ENCODE data around the gene OFD1. TPM values are rescaled to one million over a fixed set of nuclear protein-coding genes. Genes with fewer than 3 reads are reported as not detected.

The OFD1 gene
- total RNA-seq, 2 experiments from 2014 or later = 24.5 to 30.9 TPM

DNA sequence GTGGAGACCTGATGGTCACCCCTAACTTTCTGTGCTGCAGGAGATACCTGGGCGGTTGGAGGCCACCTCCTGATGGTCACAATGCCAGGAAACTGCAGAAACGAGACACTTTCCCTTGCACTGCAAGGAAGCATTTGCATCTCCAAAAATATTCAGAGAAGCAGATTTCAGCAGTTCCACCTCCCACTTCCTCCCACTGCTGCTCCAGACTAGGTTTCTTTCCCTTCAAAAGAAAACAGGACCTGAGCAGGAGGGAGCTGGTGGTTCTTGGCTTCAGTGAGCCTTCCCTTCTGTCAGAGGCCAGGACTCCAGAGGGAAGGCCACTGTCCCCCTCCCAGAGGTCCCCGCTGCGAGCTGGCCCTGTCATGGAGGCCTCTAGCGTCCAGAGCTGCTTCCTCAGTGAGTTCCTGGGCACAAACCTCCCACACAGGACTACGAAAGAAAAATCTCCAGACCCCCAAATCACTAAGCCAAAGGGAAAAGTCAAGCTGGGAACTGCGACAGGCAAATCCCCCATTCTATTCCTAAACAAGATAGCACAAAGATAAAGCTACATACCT, 46.4 kb downstream of the OFD1 start:
- H3K36me3 Mint-ChIP-seq = no peaks in the 10 kb centered on the region
- ChIA-PET POLR2A (no interaction called here), CTCF (no interaction called here)
- intact Hi-C loops (cut with micrococcal nuclease) = no loop called here
- H3K4me1 Mint-ChIP-seq (ENCODE audit: low read depth) = peaks cover 6% of the 10 kb centered on the region
- H3K27me3 Mint-ChIP-seq = no peaks in the 10 kb centered on the region
- H3K4me3 Mint-ChIP-seq = no peak overlapping the region
- no peak overlapping the region for H3K27ac Mint-ChIP-seq
- H3K9me3 Mint-ChIP-seq = no peaks in the 10 kb centered on the region
- no peak for DNase-seq

DNA sequence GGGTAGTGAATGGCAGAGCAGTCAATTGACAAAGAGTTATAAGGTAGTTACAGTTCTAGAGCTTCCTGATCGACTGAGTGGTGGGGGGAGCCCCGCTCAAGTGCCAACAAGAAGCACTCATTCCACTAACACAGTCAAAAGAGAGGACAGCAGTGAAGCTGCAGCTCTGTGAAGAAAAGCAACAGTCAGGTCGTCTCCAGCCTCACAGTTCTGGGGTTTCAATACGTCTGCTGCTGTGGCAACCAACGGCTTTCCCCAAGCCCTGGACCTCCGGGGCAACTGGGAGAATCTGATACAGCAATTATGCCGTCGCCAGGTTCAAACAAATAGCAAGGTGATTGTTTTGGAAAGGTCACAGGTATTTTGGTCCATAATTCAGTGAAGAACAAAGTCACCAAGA, 51.5 kb downstream of the OFD1 start:
- ChIA-PET CTCF (no interaction called here), POLR2A (no interaction called here)
- Mint-ChIP-seq H3K27me3 (no peaks in the 10 kb centered on the region), H3K9me3 (no peaks in the 10 kb centered on the region), H3K27ac (no peak overlapping the region), H3K36me3 (no peaks in the 10 kb centered on the region), H3K4me3 (no peak overlapping the region), H3K4me1 (ENCODE audit: low read depth) (no peaks in the 10 kb centered on the region)
- intact Hi-C loops (cut with micrococcal nuclease) = no loop called here
- DNase-seq = no peak

DNA sequence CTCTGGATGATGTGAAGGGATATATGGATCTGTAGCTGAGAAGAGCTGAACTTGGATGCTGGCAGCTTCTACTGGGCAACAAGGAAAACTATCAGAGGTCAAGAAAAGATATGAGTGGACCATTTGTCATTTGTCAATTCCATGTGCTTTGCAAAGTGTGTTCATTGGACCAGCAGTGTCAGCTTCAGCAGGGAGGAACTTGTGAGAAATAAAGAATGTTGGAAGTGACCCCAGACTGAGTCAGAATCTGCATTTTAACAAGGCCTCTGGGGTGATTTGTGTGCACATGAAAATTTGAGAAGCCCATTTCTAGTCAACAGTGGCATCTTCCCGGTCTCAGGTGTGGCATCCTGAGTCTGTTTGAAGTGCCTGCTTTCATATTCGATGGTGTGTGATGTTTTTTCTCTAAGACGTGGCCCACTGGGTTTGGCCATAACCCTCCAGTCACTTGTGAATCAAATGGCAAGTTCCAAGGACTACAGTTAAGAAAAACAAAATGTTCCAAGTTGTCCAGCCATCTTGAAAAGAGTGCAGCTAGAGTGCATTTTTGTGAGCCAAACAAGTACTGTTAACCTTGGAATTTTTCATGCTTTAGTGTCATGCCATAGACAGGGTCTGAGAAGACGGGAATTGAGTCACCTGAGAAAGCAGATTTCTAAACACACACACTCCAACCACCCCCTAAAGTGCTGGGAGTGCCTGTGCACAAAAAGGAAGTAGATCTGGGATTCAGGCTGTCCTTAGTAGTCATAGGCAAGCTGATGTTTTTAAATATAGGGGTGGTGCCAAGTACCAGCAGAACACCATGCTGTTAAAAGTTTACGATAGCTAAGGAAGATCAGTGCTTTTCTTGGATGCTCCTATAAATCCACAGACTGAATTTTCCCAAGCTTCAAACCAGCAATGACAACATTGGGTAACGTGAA, 55.9 kb downstream of the OFD1 start:
- H3K27me3 Mint-ChIP-seq = no peaks in the 10 kb centered on the region
- CTCF ChIA-PET = no interaction called here

DNA sequence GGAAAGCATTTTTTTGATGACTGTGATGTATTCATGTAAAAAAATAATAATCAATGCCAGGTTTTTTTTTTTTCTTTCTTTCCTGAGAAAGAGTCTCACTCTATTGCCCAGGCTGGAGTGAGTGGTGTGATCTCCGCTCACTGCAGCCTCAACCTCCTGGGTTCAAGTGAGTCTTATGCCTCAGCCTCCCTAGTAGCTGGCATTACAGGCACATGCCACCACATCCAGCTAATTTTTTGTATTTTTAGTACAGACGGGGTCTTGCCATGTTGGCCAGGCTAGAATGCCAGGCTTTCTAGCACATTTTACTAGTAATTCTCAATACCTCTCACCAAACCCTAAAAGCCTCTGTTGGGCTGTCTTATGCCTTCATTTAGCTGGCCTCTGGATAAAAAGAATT, 56.6 kb downstream of the OFD1 start:
- Mint-ChIP-seq H3K4me1 (ENCODE audit: low read depth) (no peaks in the 10 kb centered on the region), H3K27ac (no peak overlapping the region), H3K36me3 (no peaks in the 10 kb centered on the region), H3K9me3 (no peaks in the 10 kb centered on the region), H3K27me3 (no peaks in the 10 kb centered on the region), H3K4me3 (no peak overlapping the region)
- no peak for DNase-seq
- POLR2A ChIA-PET = no interaction called here
- CTCF ChIA-PET = no interaction called here
- intact Hi-C loops (cut with micrococcal nuclease) = no loop called here

More for the DNA sequence above, 55.9 kb downstream of the OFD1 start:
- Mint-ChIP-seq H3K9me3 (no peaks in the 10 kb centered on the region), H3K27ac (no peak overlapping the region), H3K36me3 (no peaks in the 10 kb centered on the region), H3K4me1 (ENCODE audit: low read depth) (no peaks in the 10 kb centered on the region), H3K4me3 (no peak overlapping the region)
- no peak for DNase-seq
- intact Hi-C loops (cut with micrococcal nuclease) = no loop called here
- POLR2A ChIA-PET = no interaction called here

DNA sequence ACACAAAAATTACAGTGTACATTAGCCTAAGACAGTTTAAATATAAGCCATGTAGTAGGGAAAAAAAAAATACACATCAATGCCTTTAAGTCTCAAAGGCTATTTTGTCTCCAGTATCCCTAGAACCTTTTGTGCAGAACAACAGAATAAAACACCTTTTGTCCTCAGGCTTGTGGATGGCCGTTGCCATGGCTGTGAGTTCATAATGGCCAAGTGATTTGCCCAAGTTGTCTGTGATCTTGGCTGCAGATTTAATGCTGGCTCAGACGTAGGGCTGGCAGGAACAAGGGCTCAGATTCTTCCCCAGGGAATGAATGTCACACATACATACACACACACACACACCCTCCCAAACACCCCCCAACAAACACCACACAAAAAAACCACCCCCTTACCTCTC, 57.0 kb downstream of the OFD1 start:
- Mint-ChIP-seq H3K27ac (no peak overlapping the region), H3K9me3 (no peaks in the 10 kb centered on the region), H3K27me3 (no peaks in the 10 kb centered on the region), H3K36me3 (no peaks in the 10 kb centered on the region), H3K4me1 (ENCODE audit: low read depth) (no peaks in the 10 kb centered on the region), H3K4me3 (no peak overlapping the region)
- intact Hi-C loops (cut with micrococcal nuclease) = no loop called here
- ChIA-PET CTCF (no interaction called here), POLR2A (no interaction called here)
- no peak for DNase-seq

DNA sequence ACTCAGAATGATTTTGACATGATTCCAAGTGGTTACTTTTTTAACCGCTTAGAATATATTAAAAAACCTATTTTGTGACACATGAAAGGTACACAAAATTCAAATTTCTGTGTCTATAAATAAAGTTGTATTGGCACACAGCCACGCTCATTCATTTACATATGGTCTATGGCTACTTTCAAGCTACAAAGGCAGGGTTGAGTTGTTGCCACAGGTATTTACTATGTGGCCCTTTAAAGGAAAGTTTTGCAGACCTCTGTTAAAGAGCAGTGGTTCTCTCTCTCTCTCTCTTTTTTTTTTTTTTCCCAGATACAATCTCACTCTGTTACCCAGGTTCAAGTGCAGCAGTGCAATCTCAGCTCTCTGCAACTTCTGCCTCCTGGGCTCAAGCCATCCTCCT, 59.3 kb downstream of the OFD1 start:
- ChIA-PET CTCF (no interaction called here), POLR2A (no interaction called here)
- Mint-ChIP-seq H3K4me1 (ENCODE audit: low read depth) (no peaks in the 10 kb centered on the region), H3K36me3 (no peaks in the 10 kb centered on the region), H3K27ac (no peak overlapping the region), H3K27me3 (no peaks in the 10 kb centered on the region), H3K9me3 (no peaks in the 10 kb centered on the region), H3K4me3 (no peak overlapping the region)
- intact Hi-C loops (cut with micrococcal nuclease) = no loop called here
- DNase-seq = no peak

DNA sequence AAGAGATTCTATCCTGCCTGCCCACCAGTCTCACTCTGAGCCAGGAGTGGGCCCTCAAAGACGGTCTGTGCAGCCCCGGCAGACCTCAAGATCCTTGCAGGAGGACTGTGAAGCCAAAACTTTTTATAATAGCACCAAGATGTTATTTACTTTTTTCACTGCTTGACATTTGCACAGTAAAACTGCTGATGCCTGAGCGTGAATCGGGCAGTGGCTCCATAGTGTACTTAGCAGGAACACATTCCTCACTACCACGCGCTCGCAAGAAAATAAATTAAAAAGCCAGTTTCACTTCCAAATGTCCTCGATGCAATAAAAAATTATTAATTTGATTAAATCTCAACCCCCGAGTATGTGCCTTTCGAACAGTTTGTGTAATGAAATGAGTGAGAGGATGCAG, 59.9 kb downstream of the OFD1 start:
- H3K4me3 Mint-ChIP-seq = no peak overlapping the region
- H3K4me1 Mint-ChIP-seq (ENCODE audit: low read depth) = no peaks in the 10 kb centered on the region
- intact Hi-C loops (cut with micrococcal nuclease) = no loop called here
- no peaks in the 10 kb centered on the region for H3K9me3 Mint-ChIP-seq
- ChIA-PET CTCF (no interaction called here), POLR2A (no interaction called here)
- DNase-seq = no peak
- H3K36me3 Mint-ChIP-seq = no peaks in the 10 kb centered on the region
- no peaks in the 10 kb centered on the region for H3K27me3 Mint-ChIP-seq
- no peak overlapping the region for H3K27ac Mint-ChIP-seq

DNA sequence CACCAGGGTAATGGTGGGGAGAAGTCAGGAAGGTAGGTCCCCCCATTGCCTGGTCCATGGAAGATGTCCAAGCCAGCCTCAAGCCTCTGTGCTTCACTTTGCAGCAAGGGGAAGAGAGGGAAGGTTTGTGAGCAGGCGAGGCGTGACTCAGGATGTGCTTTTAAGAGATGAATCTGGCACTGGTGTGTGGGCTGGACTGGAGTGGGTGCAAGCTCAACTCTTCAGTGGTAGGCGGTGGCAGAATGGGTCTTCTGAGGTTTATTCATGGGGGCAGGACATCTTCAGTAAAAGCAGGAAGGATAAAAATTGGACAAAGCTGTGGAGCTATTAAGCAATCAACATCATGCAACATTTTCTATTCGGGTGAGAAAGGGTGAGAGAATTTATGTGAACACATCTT, 63.0 kb downstream of the OFD1 start:
- no peak for DNase-seq
- Mint-ChIP-seq H3K36me3 (no peaks in the 10 kb centered on the region), H3K4me3 (no peak overlapping the region), H3K27me3 (no peaks in the 10 kb centered on the region), H3K4me1 (ENCODE audit: low read depth) (no peaks in the 10 kb centered on the region), H3K9me3 (no peaks in the 10 kb centered on the region), H3K27ac (no peak overlapping the region)
- CTCF ChIA-PET = no interaction called here
- intact Hi-C loops (cut with micrococcal nuclease) = no loop called here
- POLR2A ChIA-PET = no interaction called here

DNA sequence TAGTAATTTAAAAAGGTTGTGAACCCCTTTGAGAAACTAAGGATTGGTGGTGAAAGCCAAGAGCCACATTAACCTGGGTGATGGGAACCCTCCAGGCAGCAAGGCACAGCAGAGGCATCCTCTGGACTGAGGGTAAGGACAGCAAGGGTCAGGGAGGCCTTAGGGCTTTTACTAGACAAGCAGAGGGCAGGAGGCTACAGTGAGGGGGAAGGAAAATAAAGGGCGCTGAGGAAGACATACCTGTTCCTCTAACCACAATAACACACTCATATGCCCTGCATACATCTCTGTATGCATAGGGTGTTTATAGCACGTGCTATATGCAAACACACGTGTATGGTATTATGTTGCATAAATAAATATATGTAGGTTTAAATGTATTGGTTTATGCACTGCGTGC, 63.6 kb downstream of the OFD1 start:
- no peaks in the 10 kb centered on the region for H3K36me3 Mint-ChIP-seq
- H3K9me3 Mint-ChIP-seq = no peaks in the 10 kb centered on the region
- no peak overlapping the region for H3K4me3 Mint-ChIP-seq
- no peaks in the 10 kb centered on the region for H3K4me1 Mint-ChIP-seq (ENCODE audit: low read depth)
- no peak overlapping the region for H3K27ac Mint-ChIP-seq
- CTCF ChIA-PET = no interaction called here
- intact Hi-C loops (cut with micrococcal nuclease) = no loop called here
- no peak for DNase-seq
- H3K27me3 Mint-ChIP-seq = no peaks in the 10 kb centered on the region
- POLR2A ChIA-PET = no interaction called here

DNA sequence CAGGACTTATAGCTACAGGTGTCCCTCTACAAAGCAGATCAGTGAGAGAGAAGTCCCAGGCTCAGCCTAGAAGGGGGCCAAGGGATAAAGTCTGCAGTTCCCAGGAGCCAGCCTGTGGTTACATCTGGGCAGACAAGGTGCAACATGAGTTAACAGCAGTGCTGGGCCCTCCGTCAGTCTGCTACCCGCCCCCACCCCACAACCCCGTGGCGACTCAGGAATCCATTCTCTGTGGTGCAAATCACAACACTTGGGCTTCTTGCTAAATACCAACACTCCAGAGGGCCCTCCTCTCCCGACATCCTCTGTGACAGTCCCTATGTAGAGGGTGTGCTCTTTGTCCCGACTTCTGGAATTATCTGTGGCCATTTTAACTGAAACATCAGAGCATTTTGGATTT, 68.6 kb downstream of the OFD1 start:
- no peak overlapping the region for H3K4me3 Mint-ChIP-seq

DNA sequence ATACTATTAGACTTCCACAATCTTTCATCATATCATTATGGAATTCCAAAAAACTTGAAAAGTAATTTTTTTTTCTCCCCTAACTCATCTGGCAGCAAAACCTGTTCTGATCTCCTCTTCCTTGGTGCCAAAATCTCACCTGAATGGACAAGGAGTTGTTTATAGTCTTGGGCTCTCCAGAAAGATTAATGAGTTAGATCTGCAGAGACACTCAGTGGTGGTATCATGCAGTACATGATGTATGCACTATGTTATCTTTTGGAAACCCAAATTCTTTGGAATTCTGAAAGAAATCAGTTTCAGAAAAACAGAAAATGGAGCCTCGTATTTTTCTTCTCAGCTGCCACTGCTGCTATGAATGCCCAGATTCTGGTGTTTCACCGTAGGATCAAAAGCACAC, 70.7 kb downstream of the OFD1 start:
- CTCF ChIA-PET = interaction anchor here (1.0 kb wide), 1 partner anchor 227 kb away, joined by 3 read pairs; no protein-coding TSS in a partner anchor

More for the DNA sequence above, 68.6 kb downstream of the OFD1 start:
- Mint-ChIP-seq H3K4me1 (ENCODE audit: low read depth) (no peaks in the 10 kb centered on the region), H3K27ac (no peak overlapping the region), H3K27me3 (peaks cover 2% of the 10 kb centered on the region), H3K36me3 (no peaks in the 10 kb centered on the region), H3K9me3 (no peaks in the 10 kb centered on the region)
- CTCF ChIA-PET = no interaction called here
- intact Hi-C loops (cut with micrococcal nuclease) = no loop called here
- POLR2A ChIA-PET = no interaction called here
- no peak for DNase-seq

DNA sequence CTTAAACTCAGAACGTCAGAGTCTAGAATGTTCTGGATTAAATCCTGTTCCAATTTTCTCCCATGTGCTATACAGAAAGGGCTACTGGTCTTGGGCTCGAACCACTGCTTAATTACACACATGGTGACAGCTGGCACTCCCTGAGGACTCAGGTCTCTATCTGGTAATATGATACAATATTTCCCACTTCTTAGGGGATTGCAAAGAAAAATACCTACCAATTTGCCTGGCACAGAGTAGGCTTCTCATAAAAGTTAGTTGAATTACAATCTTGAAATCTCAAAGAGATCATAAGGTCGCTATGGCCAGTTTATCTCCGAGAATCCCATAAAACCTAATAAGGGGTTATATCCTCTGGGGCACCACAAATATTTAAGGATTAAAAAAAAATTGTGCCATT, 73.7 kb downstream of the OFD1 start:
- POLR2A ChIA-PET = no interaction called here
- Mint-ChIP-seq H3K4me1 (ENCODE audit: low read depth) (no peaks in the 10 kb centered on the region), H3K36me3 (no peaks in the 10 kb centered on the region), H3K27me3 (peaks cover 5% of the 10 kb centered on the region), H3K4me3 (no peak overlapping the region), H3K9me3 (no peaks in the 10 kb centered on the region), H3K27ac (no peak overlapping the region)
- CTCF ChIA-PET = no interaction called here
- intact Hi-C loops (cut with micrococcal nuclease) = no loop called here
- DNase-seq = no peak

More for the DNA sequence above, 70.7 kb downstream of the OFD1 start:
- H3K4me1 Mint-ChIP-seq (ENCODE audit: low read depth) = no peaks in the 10 kb centered on the region
- peaks cover 2% of the 10 kb centered on the region for H3K27me3 Mint-ChIP-seq
- H3K4me3 Mint-ChIP-seq = no peak overlapping the region
- H3K36me3 Mint-ChIP-seq = no peaks in the 10 kb centered on the region
- intact Hi-C loops (cut with micrococcal nuclease) = no loop called here
- no peak for DNase-seq
- POLR2A ChIA-PET = no interaction called here
- no peak overlapping the region for H3K27ac Mint-ChIP-seq
- no peaks in the 10 kb centered on the region for H3K9me3 Mint-ChIP-seq

DNA sequence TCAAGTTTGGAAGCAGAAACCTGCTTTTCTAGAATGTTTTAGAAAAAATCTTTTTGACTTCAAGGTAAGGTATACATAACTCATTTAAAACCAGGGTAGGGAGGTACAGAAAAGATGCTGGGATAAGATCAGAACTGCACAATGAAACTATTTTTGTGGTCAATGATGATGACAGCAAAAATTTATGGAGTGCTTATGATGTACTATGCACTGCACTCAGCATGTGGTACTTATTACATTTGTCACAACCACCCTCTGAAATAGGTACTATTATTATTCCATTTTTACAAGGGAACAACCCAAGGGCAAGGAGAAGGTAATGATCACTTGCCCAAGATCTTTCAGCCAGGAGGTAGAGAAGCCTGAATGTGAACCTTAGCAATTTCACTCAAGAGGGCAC, 74.3 kb downstream of the OFD1 start:
- no peaks in the 10 kb centered on the region for H3K36me3 Mint-ChIP-seq
- H3K4me1 Mint-ChIP-seq (ENCODE audit: low read depth) = no peaks in the 10 kb centered on the region
- no peak overlapping the region for H3K27ac Mint-ChIP-seq
- ChIA-PET CTCF (no interaction called here), POLR2A (no interaction called here)
- no peak for DNase-seq
- intact Hi-C loops (cut with micrococcal nuclease) = no loop called here
- H3K4me3 Mint-ChIP-seq = no peak overlapping the region
- H3K27me3 Mint-ChIP-seq = peaks cover 5% of the 10 kb centered on the region
- H3K9me3 Mint-ChIP-seq = no peaks in the 10 kb centered on the region

Data from activated CD4-positive, alpha-beta memory T cell treated with anti-CD3 and anti-CD28 coated beads for 36 hours (primary cell).